Measurements from ENCODE around the gene SNX15.

The SNX15 gene

GRCh38 chr11:65063532-65063931, 36.3 kb downstream of the SNX15 start:
- TF ChIP-seq, protein P1, sequence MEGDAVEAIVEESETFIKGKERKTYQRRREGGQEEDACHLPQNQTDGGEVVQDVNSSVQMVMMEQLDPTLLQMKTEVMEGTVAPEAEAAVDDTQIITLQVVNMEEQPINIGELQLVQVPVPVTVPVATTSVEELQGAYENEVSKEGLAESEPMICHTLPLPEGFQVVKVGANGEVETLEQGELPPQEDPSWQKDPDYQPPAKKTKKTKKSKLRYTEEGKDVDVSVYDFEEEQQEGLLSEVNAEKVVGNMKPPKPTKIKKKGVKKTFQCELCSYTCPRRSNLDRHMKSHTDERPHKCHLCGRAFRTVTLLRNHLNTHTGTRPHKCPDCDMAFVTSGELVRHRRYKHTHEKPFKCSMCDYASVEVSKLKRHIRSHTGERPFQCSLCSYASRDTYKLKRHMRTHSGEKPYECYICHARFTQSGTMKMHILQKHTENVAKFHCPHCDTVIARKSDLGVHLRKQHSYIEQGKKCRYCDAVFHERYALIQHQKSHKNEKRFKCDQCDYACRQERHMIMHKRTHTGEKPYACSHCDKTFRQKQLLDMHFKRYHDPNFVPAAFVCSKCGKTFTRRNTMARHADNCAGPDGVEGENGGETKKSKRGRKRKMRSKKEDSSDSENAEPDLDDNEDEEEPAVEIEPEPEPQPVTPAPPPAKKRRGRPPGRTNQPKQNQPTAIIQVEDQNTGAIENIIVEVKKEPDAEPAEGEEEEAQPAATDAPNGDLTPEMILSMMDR (IDR thresholded peaks at IDR 0.05), result no peak
- no peaks in the 10 kb centered on the region for H3K4me1 ChIP-seq (ENCODE audit: control insufficient read depth in 1 of 2, insufficient read depth in 1 of 2, low read depth in 1 of 2, low read length in 1 of 2)
- no peak overlapping the region for H3K4me3 ChIP-seq (ENCODE audit: low read depth in 1 of 2, low read length in 1 of 2)
- H3K36me3 ChIP-seq, result no peaks in the 10 kb centered on the region
- H3K9me3 ChIP-seq, result no peaks in the 10 kb centered on the region
- no peaks in the 10 kb centered on the region for H3K27me3 ChIP-seq
- no peak overlapping the region for H3K27ac ChIP-seq

GRCh38 chr11:65064847-65065240, 37.6 kb downstream of the SNX15 start:
- Histone ChIP-seq H3K27me3 (no peaks in the 10 kb centered on the region), H3K9me3 (no peaks in the 10 kb centered on the region), H3K4me3 (ENCODE audit: low read depth in 1 of 2, low read length in 1 of 2) (no peak overlapping the region), H3K27ac (no peak overlapping the region), H3K4me1 (ENCODE audit: control insufficient read depth in 1 of 2, insufficient read depth in 1 of 2, low read depth in 1 of 2, low read length in 1 of 2) (no peaks in the 10 kb centered on the region), H3K36me3 (no peaks in the 10 kb centered on the region)
- TF ChIP-seq, protein P1 (IDR thresholded peaks at IDR 0.05), result no peak

DNA sequence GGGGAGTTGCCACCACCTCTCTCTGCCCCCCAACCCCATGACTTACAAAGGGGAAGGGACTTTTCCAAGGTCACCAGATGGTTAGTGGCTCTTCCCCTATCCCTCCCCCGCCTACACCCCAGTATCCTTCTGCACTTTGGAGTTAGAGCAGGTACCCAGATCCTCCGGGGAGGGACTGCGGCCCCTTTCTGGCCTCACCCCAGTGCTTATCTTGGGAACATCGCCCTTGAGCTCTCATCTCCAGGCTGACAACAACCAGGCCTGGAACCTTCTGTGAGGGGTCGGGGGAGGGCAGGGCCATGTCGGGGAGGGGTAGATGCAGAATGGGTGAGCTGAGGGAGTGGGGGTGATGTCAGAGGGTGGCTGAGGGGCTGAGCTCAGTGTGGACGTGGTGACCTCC, 38.6 kb downstream of the SNX15 start:
- TF ChIP-seq, protein P1 (IDR thresholded peaks at IDR 0.05), result no peak

GRCh38 chr11:65066315-65066714, 39.1 kb downstream of the SNX15 start:
- no peak overlapping the region for H3K27ac ChIP-seq
- TF ChIP-seq, protein P1 (IDR thresholded peaks at IDR 0.05), result no peak
- no peaks in the 10 kb centered on the region for H3K27me3 ChIP-seq
- no peaks in the 10 kb centered on the region for H3K4me1 ChIP-seq (ENCODE audit: control insufficient read depth in 1 of 2, insufficient read depth in 1 of 2, low read depth in 1 of 2, low read length in 1 of 2)
- no peaks in the 10 kb centered on the region for H3K36me3 ChIP-seq
- no peak overlapping the region for H3K4me3 ChIP-seq (ENCODE audit: low read depth in 1 of 2, low read length in 1 of 2)
- no peaks in the 10 kb centered on the region for H3K9me3 ChIP-seq

More for the DNA sequence above, 38.6 kb downstream of the SNX15 start:
- Histone ChIP-seq H3K4me1 (ENCODE audit: control insufficient read depth in 1 of 2, insufficient read depth in 1 of 2, low read depth in 1 of 2, low read length in 1 of 2) (no peaks in the 10 kb centered on the region), H3K27me3 (no peaks in the 10 kb centered on the region), H3K9me3 (no peaks in the 10 kb centered on the region), H3K36me3 (no peaks in the 10 kb centered on the region), H3K27ac (no peak overlapping the region), H3K4me3 (ENCODE audit: low read depth in 1 of 2, low read length in 1 of 2) (no peak overlapping the region)

GRCh38 chr11:65066805-65067291, 39.6 kb downstream of the SNX15 start:
- TF ChIP-seq, protein P1 (IDR thresholded peaks at IDR 0.05), result no peak
- Histone ChIP-seq H3K4me1 (ENCODE audit: control insufficient read depth in 1 of 2, insufficient read depth in 1 of 2, low read depth in 1 of 2, low read length in 1 of 2) (no peaks in the 10 kb centered on the region), H3K36me3 (no peaks in the 10 kb centered on the region), H3K9me3 (no peaks in the 10 kb centered on the region), H3K27me3 (no peaks in the 10 kb centered on the region), H3K27ac (no peak overlapping the region), H3K4me3 (ENCODE audit: low read depth in 1 of 2, low read length in 1 of 2) (no peak overlapping the region)

- no peak overlapping the region for H3K27ac ChIP-seq
- H3K36me3 ChIP-seq, result no peaks in the 10 kb centered on the region
- H3K27me3 ChIP-seq, result no peaks in the 10 kb centered on the region
- TF ChIP-seq, protein P1 (IDR thresholded peaks at IDR 0.05), result no peak
- no peaks in the 10 kb centered on the region for H3K4me1 ChIP-seq (ENCODE audit: control insufficient read depth in 1 of 2, insufficient read depth in 1 of 2, low read depth in 1 of 2, low read length in 1 of 2)
- H3K9me3 ChIP-seq, result no peaks in the 10 kb centered on the region
- no peak overlapping the region for H3K4me3 ChIP-seq (ENCODE audit: low read depth in 1 of 2, low read length in 1 of 2)
Observed at GRCh38 chr11:65067446-65067845, 40.2 kb downstream of the SNX15 start.

Data from neutrophil (primary cell).